ENCODE measurements around the gene XPNPEP2. TPM values are rescaled to one million over a fixed set of nuclear protein-coding genes. Genes with fewer than 3 reads are reported as not detected.

XPNPEP2 gene
- polyA plus RNA-seq (ENCODE audit: insufficient read length in 3 of 3), result 10 to 100 TPM; 77.3 to 87.4 (median 83.6) TPM
- long read RNA-seq, donor 1, transcript XPNPEP2-202 (21 exons, 3,270 nt), result major isoform, 7 of 7 reads
- long read RNA-seq, donor 1, partial matches to known transcripts, result 0 of 7 reads
- long read RNA-seq, donor 1, other reads (novel, unspliced or antisense), result 0 of 7 reads
- long read RNA-seq, donor 2, transcript XPNPEP2-202 (21 exons, 3,270 nt), result major isoform, 7 of 7 reads
- long read RNA-seq, donor 2, partial matches to known transcripts, result 0 of 7 reads
- long read RNA-seq, donor 2, other reads (novel, unspliced or antisense), result 0 of 7 reads
- long read RNA-seq, donor 3, transcript XPNPEP2-202 (21 exons, 3,270 nt), result major isoform, 13 of 13 reads
- long read RNA-seq, donor 3, partial matches to known transcripts, result 0 of 13 reads
- long read RNA-seq, donor 3, other reads (novel, unspliced or antisense), result 0 of 13 reads
- long read RNA-seq, donor 4, transcript XPNPEP2-202 (21 exons, 3,270 nt), result major isoform, 7 of 15 reads
- long read RNA-seq, donor 4, partial matches to known transcripts, result 8 of 15 reads
- long read RNA-seq, donor 4, other reads (novel, unspliced or antisense), result 0 of 15 reads
- long read RNA-seq, donor 5, transcript XPNPEP2-202 (21 exons, 3,270 nt), result major isoform, 8 of 31 reads
- long read RNA-seq, donor 5, partial matches to known transcripts, result 23 of 31 reads
- long read RNA-seq, donor 5, other reads (novel, unspliced or antisense), result 0 of 31 reads
- long read RNA-seq, donor 6, partial matches to known transcripts, result 21 of 24 reads
- long read RNA-seq, donor 6, other reads (novel, unspliced or antisense), result 0 of 24 reads
- long read RNA-seq, donor 7, partial matches to known transcripts, result 0 of 3 reads
- long read RNA-seq, donor 7, other reads (novel, unspliced or antisense), result 0 of 3 reads
- long read RNA-seq, donor 8, transcript XPNPEP2-202 (21 exons, 3,270 nt), result major isoform, 19 of 26 reads
- long read RNA-seq, donor 8, partial matches to known transcripts, result 5 of 26 reads
- long read RNA-seq, donor 8, other reads (novel, unspliced or antisense), result 0 of 26 reads
- long read RNA-seq, donor 9, transcript XPNPEP2-202 (21 exons, 3,270 nt), result major isoform, 5 of 6 reads
- long read RNA-seq, donor 9, partial matches to known transcripts, result 0 of 6 reads
- long read RNA-seq, donor 9, other reads (novel, unspliced or antisense), result 0 of 6 reads
- long read RNA-seq, donor 10, partial matches to known transcripts, result 15 of 18 reads
- long read RNA-seq, donor 10, other reads (novel, unspliced or antisense), result 0 of 18 reads
- long read RNA-seq, donor 11, transcript XPNPEP2-202 (21 exons, 3,270 nt), result major isoform, 7 of 8 reads
- long read RNA-seq, donor 11, partial matches to known transcripts, result 0 of 8 reads
- long read RNA-seq, donor 11, other reads (novel, unspliced or antisense), result 0 of 8 reads
- long read RNA-seq, donor 12, partial matches to known transcripts, result 0 of 1 reads
- long read RNA-seq, donor 12, other reads (novel, unspliced or antisense), result 0 of 1 reads
- long read RNA-seq, donor 13, transcript XPNPEP2-202 (21 exons, 3,270 nt), result major isoform, 7 of 8 reads
- long read RNA-seq, donor 13, partial matches to known transcripts, result 0 of 8 reads
- long read RNA-seq, donor 13, other reads (novel, unspliced or antisense), result 0 of 8 reads
- long read RNA-seq, donor 14, partial matches to known transcripts, result 0 of 1 reads
- long read RNA-seq, donor 14, other reads (novel, unspliced or antisense), result 0 of 1 reads
- long read RNA-seq, donor 15, partial matches to known transcripts, result 9 of 13 reads
- long read RNA-seq, donor 15, other reads (novel, unspliced or antisense), result 0 of 13 reads
- long read RNA-seq, donor 16, transcript XPNPEP2-202 (21 exons, 3,270 nt), result major isoform, 9 of 10 reads
- long read RNA-seq, donor 16, partial matches to known transcripts, result 0 of 10 reads
- long read RNA-seq, donor 16, other reads (novel, unspliced or antisense), result 0 of 10 reads

- peak in 9 of 11 donors; percentile 23 to 70 (median 43) for DNase-seq (ENCODE audit: extremely low read depth in 1 of 11, low read depth in 9 of 11, low spot score in 4 of 11)
Measured at GRCh38 chrX:129738466-129739308, at the start of gene XPNPEP2. XPNPEP2 (plus strand) TSS chrX:129738979; CDS start chrX:129739214, 235 bp downstream.

GRCh38 chrX:129689796-129690195 is 49.0 kb upstream of the XPNPEP2 start:
- no peak for DNase-seq (ENCODE audit: extremely low read depth in 1 of 11, low read depth in 9 of 11, low spot score in 4 of 11)

GRCh38 chrX:129690435-129690834 is 48.3 kb upstream of the XPNPEP2 start:
- no peak for DNase-seq (ENCODE audit: extremely low read depth in 1 of 11, low read depth in 9 of 11, low spot score in 4 of 11)

GRCh38 chrX:129693354-129693753 is 45.4 kb upstream of the XPNPEP2 start:
- DNase-seq (ENCODE audit: extremely low read depth in 1 of 11, low read depth in 9 of 11, low spot score in 4 of 11), result no peak

- no peak for DNase-seq (ENCODE audit: extremely low read depth in 1 of 11, low read depth in 9 of 11, low spot score in 4 of 11)
Measured at GRCh38 chrX:129694805-129695204, 44.0 kb upstream of the XPNPEP2 start.

GRCh38 chrX:129695535-129695934 is 43.2 kb upstream of the XPNPEP2 start:
- DNase-seq (ENCODE audit: extremely low read depth in 1 of 11, low read depth in 9 of 11, low spot score in 4 of 11), result no peak

GRCh38 chrX:129695937-129696336 is 42.8 kb upstream of the XPNPEP2 start:
- DNase-seq (ENCODE audit: extremely low read depth in 1 of 11, low read depth in 9 of 11, low spot score in 4 of 11), result no peak

GRCh38 chrX:129696463-129697155 is 42.2 kb upstream of the XPNPEP2 start:
- no peak for DNase-seq (ENCODE audit: extremely low read depth in 1 of 11, low read depth in 9 of 11, low spot score in 4 of 11)

GRCh38 chrX:129697204-129697829 is 41.5 kb upstream of the XPNPEP2 start:
- DNase-seq (ENCODE audit: extremely low read depth in 1 of 11, low read depth in 9 of 11, low spot score in 4 of 11), result no peak

GRCh38 chrX:129698150-129698549 is 40.6 kb upstream of the XPNPEP2 start:
- DNase-seq (ENCODE audit: extremely low read depth in 1 of 11, low read depth in 9 of 11, low spot score in 4 of 11), result no peak

GRCh38 chrX:129700536-129700935 is 38.2 kb upstream of the XPNPEP2 start:
- no peak for DNase-seq (ENCODE audit: extremely low read depth in 1 of 11, low read depth in 9 of 11, low spot score in 4 of 11)

GRCh38 chrX:129701624-129702069 is 37.1 kb upstream of the XPNPEP2 start:
- DNase-seq (ENCODE audit: extremely low read depth in 1 of 11, low read depth in 9 of 11, low spot score in 4 of 11), result no peak

- no peak for DNase-seq (ENCODE audit: extremely low read depth in 1 of 11, low read depth in 9 of 11, low spot score in 4 of 11)
Measured at GRCh38 chrX:129704491-129704890, 34.3 kb upstream of the XPNPEP2 start.

GRCh38 chrX:129705377-129705925 is 33.3 kb upstream of the XPNPEP2 start:
- no peak for DNase-seq (ENCODE audit: extremely low read depth in 1 of 11, low read depth in 9 of 11, low spot score in 4 of 11)

- DNase-seq (ENCODE audit: extremely low read depth in 1 of 11, low read depth in 9 of 11, low spot score in 4 of 11), result no peak
Measured at GRCh38 chrX:129705988-129706387, 32.8 kb upstream of the XPNPEP2 start.
